Right cardiac atrium (tissue), 5 donors: Measurements from ENCODE around the gene ACTN4. TPM values are rescaled to one million over a fixed set of nuclear protein-coding genes. Genes with fewer than 3 reads are reported as not detected.

Source experiments
- polyA plus RNA-seq: library from polyadenylated mRNA; stranded (reverse); fragments of 200-250 nt; gene quantifications from one replicate; pipeline ENCODE4 v1.2.3, GENCODE V29; 2013
- total RNA-seq, 4 donors: library from RNA; stranded (reverse); fragmentation: NEBNext Ultra II Directional; extraction: Animal tissue kit (Norgen Biotek cat#: 25700); gene quantifications; one replicate each; pipeline ENCODE4 v1.2.1, GENCODE V29; 2021
- donor health status: healthy with polysubstance abuse.
- donor health status: DM: no; HTN: yes; CAD: no.
- donor health status: DM: no; HTN: no; CAD: no.
- donor health status: DM: no; HTN: yes; CAD: no; lungs with severe emphysema.
- donor health status: DM: yes; HTN: yes; CAD: no.

The ACTN4 gene
- total and polyA plus RNA-seq, 5 donors = 87.4 to 226 (median 119) TPM

Other genes starting within 250 kb of the ACTN4 start
- gene FAM98C, start 244.6 kb upstream of the ACTN4 start, total RNA-seq = 10 to 100 TPM; 10.4 to 16.7 (median 13.6) TPM
- 10.3 TPM for gene FAM98C, start 244.6 kb upstream of the ACTN4 start, polyA plus RNA-seq
- gene RASGRP4, start 221.4 kb upstream of the ACTN4 start, total RNA-seq = 1 to 10 TPM; 1.3 to 3.2 (median 1.8) TPM
- gene RASGRP4, start 221.4 kb upstream of the ACTN4 start, polyA plus RNA-seq = 0.81 TPM
- gene RYR1, start 214.0 kb upstream of the ACTN4 start, total RNA-seq = 1 to 10 TPM in 3 of 4 donors, under 1 TPM in 1; 0.80 to 1.6 (median 1.2) TPM
- gene RYR1, start 214.0 kb upstream of the ACTN4 start, polyA plus RNA-seq = 1.1 TPM
- gene MAP4K1, start 29.7 kb upstream of the ACTN4 start, total RNA-seq = 1 to 10 TPM; 1.0 to 4.4 (median 3.0) TPM
- 0.88 TPM for gene MAP4K1, start 29.7 kb upstream of the ACTN4 start, polyA plus RNA-seq
- gene EIF3K, start 28.5 kb upstream of the ACTN4 start, total RNA-seq = 100 to 1,000 TPM; 477 to 576 (median 534) TPM
- 829 TPM for gene EIF3K, start 28.5 kb upstream of the ACTN4 start, polyA plus RNA-seq
- gene CAPN12, start 96.8 kb downstream of the ACTN4 start, total RNA-seq = under 1 TPM; 0.22 to 0.85 (median 0.54) TPM
- 0.91 TPM for gene CAPN12, start 96.8 kb downstream of the ACTN4 start, polyA plus RNA-seq
- gene LGALS7, start 125.9 kb downstream of the ACTN4 start, total RNA-seq = 1 to 10 TPM in 1 of 4 donors, under 1 TPM in 1, not detected in 2; 0.79 to 1.1 TPM
- not detected for gene LGALS7, start 125.9 kb downstream of the ACTN4 start, polyA plus RNA-seq
- not detected for gene LGALS7B, start 141.6 kb downstream of the ACTN4 start, total RNA-seq
- 0.70 TPM for gene LGALS7B, start 141.6 kb downstream of the ACTN4 start, polyA plus RNA-seq
- gene LGALS4, start 165.3 kb downstream of the ACTN4 start, total RNA-seq = 1 to 10 TPM in 2 of 4 donors, under 1 TPM in 2; 0.56 to 1.2 (median 0.85) TPM
- gene LGALS4, start 165.3 kb downstream of the ACTN4 start, polyA plus RNA-seq = 0.45 TPM
- 100 to 1,000 TPM; 403 to 585 (median 523) TPM for gene ECH1, start 184.1 kb downstream of the ACTN4 start, total RNA-seq
- gene ECH1, start 184.1 kb downstream of the ACTN4 start, polyA plus RNA-seq = 1,015 TPM
- 100 to 1,000 TPM; 146 to 206 (median 178) TPM for gene HNRNPL, start 202.3 kb downstream of the ACTN4 start, total RNA-seq
- 131 TPM for gene HNRNPL, start 202.3 kb downstream of the ACTN4 start, polyA plus RNA-seq
- 1 to 10 TPM; 3.1 to 4.6 (median 3.5) TPM for gene RINL, start 230.6 kb downstream of the ACTN4 start, total RNA-seq
- gene RINL, start 230.6 kb downstream of the ACTN4 start, polyA plus RNA-seq = 7.2 TPM